ENCODE results near the gene EXOC3L4.

DNA sequence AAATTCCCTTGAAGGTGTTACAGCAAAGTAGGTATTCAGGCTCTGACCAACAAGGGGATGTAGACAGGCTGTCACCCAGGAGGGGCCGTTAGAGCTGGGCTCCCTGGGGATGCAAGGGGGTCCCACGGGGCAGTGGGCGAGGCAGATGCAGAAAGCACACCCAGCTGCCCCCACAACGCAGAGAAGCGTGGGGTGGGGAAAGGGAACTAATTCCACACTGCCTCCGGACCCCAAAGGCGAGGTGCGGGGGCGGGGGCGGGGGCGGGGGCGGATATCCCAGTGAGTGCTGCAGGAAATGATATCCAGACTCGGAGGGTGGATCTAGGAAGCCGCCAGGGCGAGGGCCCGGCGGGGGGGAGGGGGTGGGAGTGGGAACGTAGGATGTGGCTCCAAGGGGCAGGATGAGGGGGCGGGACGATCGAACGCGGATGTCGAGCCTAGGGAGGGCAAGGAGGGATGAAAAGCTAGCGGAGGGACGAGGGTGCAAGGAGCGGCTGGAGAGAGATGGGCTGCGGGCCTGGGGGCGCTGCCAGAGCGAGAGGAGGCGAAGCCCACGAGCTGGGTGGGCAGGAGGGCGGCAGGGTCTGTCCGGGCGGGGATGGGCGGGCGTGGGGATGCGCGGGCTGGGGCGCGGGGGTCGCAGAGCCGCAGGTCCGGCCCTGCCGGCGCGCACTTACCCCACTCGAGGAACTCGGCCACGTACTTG is 38.0 kb upstream of the EXOC3L4 start:
- TF ChIP-seq, protein P1, sequence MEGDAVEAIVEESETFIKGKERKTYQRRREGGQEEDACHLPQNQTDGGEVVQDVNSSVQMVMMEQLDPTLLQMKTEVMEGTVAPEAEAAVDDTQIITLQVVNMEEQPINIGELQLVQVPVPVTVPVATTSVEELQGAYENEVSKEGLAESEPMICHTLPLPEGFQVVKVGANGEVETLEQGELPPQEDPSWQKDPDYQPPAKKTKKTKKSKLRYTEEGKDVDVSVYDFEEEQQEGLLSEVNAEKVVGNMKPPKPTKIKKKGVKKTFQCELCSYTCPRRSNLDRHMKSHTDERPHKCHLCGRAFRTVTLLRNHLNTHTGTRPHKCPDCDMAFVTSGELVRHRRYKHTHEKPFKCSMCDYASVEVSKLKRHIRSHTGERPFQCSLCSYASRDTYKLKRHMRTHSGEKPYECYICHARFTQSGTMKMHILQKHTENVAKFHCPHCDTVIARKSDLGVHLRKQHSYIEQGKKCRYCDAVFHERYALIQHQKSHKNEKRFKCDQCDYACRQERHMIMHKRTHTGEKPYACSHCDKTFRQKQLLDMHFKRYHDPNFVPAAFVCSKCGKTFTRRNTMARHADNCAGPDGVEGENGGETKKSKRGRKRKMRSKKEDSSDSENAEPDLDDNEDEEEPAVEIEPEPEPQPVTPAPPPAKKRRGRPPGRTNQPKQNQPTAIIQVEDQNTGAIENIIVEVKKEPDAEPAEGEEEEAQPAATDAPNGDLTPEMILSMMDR (IDR thresholded peaks at IDR 0.05), result no peak
- TF ChIP-seq POLR2A (IDR thresholded peaks at IDR 0.05), result no peak

Measured in uterus (tissue), 2 donors.